Measurements from ENCODE around the gene SMIM20. TPM values are rescaled to one million over a fixed set of nuclear protein-coding genes. Genes with fewer than 3 reads are reported as not detected.

SMIM20 gene
- polyA plus RNA-seq, 1 donor from 2014 or later, result 19.1 TPM

DNA sequence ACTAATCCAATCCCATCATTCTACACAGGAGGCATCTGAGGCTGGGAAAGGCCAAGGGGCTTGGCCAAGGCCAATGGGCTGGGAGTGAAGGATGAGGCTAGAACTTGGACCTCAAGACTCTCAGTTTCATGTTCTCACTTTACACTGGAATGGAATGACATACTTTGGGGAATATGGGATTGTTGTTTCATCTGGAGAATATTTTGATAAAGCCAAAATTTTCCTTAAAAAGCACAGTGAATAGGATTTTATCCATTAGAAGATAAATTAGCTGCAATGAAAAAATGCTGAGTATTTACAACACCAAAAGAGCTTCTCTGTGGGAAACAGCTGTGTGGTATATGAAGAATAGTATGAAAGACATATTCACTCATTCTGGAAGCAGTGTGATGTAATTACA, 29.3 kb downstream of the SMIM20 start:
- H3K27ac ChIP-seq (ENCODE audit: low read length), result no peak overlapping the region
- no peaks in the 10 kb centered on the region for H3K9me3 ChIP-seq (ENCODE audit: low read length)
- no peak overlapping the region for H3K4me3 ChIP-seq (ENCODE audit: low read length)
- no peak overlapping the region for H3K9ac ChIP-seq (ENCODE audit: low read length)
- H3K27me3 ChIP-seq (ENCODE audit: insufficient read depth, low read depth, low read length), result no peaks in the 10 kb centered on the region
- H3K9me2 ChIP-seq (ENCODE audit: insufficient read depth, low read length), result no peaks in the 10 kb centered on the region
- H3K4me2 ChIP-seq (ENCODE audit: low read length), result no peak overlapping the region
- no peaks in the 10 kb centered on the region for H3K79me2 ChIP-seq (replicated peaks; ENCODE audit: insufficient read depth, low read length)
- H3F3A ChIP-seq (ENCODE audit: insufficient read depth, low read length, poor library complexity, severe bottlenecking), result no peaks in the 10 kb centered on the region
- no peak overlapping the region for H2AFZ ChIP-seq (ENCODE audit: low read depth, low read length)
- no peaks in the 10 kb centered on the region for H3K36me3 ChIP-seq (ENCODE audit: insufficient read depth, low read length)
- TF ChIP-seq EP300 (conservative IDR thresholded peaks at IDR 0.05; ENCODE audit: poor library complexity, severe bottlenecking), result no peak
- H4K20me1 ChIP-seq (ENCODE audit: insufficient read depth), result no peaks in the 10 kb centered on the region

DNA sequence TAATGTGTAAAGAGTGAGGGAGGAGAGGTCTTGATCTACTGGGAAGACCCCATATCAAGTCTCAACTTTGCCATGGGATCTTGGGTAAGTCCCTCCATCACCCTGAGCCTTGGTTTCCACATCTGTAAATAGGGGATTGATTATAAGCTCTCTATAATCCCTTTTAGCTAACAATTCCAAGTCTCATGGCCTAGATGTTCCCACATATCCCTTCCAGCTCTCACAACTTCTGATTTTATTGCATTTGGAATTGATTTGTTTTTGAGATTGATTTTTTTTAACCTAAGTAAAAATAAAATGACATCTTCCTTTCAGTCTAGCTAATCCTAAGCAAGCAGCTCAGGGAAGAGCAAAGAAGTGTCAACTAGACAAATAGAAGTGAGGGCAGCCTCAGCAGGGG, 29.8 kb downstream of the SMIM20 start:
- Histone ChIP-seq H3K4me2 (ENCODE audit: low read length) (no peak overlapping the region), H3K36me3 (ENCODE audit: insufficient read depth, low read length) (no peaks in the 10 kb centered on the region), H3K9ac (ENCODE audit: low read length) (no peak overlapping the region), H3F3A (ENCODE audit: insufficient read depth, low read length, poor library complexity, severe bottlenecking) (no peaks in the 10 kb centered on the region), H4K20me1 (ENCODE audit: insufficient read depth) (no peaks in the 10 kb centered on the region), H3K27ac (ENCODE audit: low read length) (no peak overlapping the region), H3K4me3 (ENCODE audit: low read length) (no peak overlapping the region), H3K9me3 (ENCODE audit: low read length) (no peaks in the 10 kb centered on the region), H3K27me3 (ENCODE audit: insufficient read depth, low read depth, low read length) (no peaks in the 10 kb centered on the region), H3K79me2 (replicated peaks; ENCODE audit: insufficient read depth, low read length) (no peaks in the 10 kb centered on the region), H3K9me2 (ENCODE audit: insufficient read depth, low read length) (no peaks in the 10 kb centered on the region), H2AFZ (ENCODE audit: low read depth, low read length) (no peak overlapping the region)
- TF ChIP-seq EP300 (conservative IDR thresholded peaks at IDR 0.05; ENCODE audit: poor library complexity, severe bottlenecking), result peak; percentile 18
- TF ChIP-seq, protein P1, sequence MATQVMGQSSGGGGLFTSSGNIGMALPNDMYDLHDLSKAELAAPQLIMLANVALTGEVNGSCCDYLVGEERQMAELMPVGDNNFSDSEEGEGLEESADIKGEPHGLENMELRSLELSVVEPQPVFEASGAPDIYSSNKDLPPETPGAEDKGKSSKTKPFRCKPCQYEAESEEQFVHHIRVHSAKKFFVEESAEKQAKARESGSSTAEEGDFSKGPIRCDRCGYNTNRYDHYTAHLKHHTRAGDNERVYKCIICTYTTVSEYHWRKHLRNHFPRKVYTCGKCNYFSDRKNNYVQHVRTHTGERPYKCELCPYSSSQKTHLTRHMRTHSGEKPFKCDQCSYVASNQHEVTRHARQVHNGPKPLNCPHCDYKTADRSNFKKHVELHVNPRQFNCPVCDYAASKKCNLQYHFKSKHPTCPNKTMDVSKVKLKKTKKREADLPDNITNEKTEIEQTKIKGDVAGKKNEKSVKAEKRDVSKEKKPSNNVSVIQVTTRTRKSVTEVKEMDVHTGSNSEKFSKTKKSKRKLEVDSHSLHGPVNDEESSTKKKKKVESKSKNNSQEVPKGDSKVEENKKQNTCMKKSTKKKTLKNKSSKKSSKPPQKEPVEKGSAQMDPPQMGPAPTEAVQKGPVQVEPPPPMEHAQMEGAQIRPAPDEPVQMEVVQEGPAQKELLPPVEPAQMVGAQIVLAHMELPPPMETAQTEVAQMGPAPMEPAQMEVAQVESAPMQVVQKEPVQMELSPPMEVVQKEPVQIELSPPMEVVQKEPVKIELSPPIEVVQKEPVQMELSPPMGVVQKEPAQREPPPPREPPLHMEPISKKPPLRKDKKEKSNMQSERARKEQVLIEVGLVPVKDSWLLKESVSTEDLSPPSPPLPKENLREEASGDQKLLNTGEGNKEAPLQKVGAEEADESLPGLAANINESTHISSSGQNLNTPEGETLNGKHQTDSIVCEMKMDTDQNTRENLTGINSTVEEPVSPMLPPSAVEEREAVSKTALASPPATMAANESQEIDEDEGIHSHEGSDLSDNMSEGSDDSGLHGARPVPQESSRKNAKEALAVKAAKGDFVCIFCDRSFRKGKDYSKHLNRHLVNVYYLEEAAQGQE (IDR thresholded peaks at IDR 0.05; ENCODE audit: borderline replicate concordance), result no peak

DNA sequence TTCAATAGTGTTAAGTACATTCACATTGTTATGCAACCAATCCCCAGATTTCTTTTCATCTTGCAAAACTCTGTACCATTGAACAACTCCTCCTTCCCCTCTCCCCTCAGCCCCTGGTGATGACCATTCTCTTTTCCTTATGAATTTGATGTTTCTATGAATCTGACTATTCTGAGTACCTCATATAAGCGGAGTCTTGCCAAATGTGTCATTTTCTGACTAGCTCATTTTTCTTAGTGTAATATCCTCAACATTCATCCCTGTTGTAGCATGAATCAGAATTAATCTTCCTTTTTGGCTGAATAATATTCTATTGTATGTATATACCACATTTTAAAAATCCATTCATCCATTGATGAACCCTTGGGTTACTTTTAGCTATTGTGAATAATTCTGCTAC, 34.0 kb downstream of the SMIM20 start:
- no peak for TF ChIP-seq MXI1 (conservative IDR thresholded peaks at IDR 0.05; ENCODE audit: poor library complexity, severe bottlenecking)
- TF ChIP-seq, protein P2, sequence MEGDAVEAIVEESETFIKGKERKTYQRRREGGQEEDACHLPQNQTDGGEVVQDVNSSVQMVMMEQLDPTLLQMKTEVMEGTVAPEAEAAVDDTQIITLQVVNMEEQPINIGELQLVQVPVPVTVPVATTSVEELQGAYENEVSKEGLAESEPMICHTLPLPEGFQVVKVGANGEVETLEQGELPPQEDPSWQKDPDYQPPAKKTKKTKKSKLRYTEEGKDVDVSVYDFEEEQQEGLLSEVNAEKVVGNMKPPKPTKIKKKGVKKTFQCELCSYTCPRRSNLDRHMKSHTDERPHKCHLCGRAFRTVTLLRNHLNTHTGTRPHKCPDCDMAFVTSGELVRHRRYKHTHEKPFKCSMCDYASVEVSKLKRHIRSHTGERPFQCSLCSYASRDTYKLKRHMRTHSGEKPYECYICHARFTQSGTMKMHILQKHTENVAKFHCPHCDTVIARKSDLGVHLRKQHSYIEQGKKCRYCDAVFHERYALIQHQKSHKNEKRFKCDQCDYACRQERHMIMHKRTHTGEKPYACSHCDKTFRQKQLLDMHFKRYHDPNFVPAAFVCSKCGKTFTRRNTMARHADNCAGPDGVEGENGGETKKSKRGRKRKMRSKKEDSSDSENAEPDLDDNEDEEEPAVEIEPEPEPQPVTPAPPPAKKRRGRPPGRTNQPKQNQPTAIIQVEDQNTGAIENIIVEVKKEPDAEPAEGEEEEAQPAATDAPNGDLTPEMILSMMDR (IDR thresholded peaks at IDR 0.05; ENCODE audit: poor library complexity, severe bottlenecking), result no peak
- TF ChIP-seq, protein P1 (IDR thresholded peaks at IDR 0.05; ENCODE audit: borderline replicate concordance), result no peak
- TF ChIP-seq EP300 (conservative IDR thresholded peaks at IDR 0.05; ENCODE audit: poor library complexity, severe bottlenecking), result no peak
- TF ChIP-seq POLR2AphosphoS5 (IDR thresholded peaks at IDR 0.05), result no peak
- no peak for TF ChIP-seq TAF1 (IDR thresholded peaks at IDR 0.05; ENCODE audit: low read depth)
- TF ChIP-seq EZH2 (IDR thresholded peaks at IDR 0.05; ENCODE audit: borderline replicate concordance, insufficient read depth, low read length, poor library complexity, severe bottlenecking), result no peak
- no peak for TF ChIP-seq SMC3 (conservative IDR thresholded peaks at IDR 0.05; ENCODE audit: poor library complexity)
- TF ChIP-seq RAD21 (conservative IDR thresholded peaks at IDR 0.05), result no peak

More for the DNA sequence above, 34.0 kb downstream of the SMIM20 start:
- H2AFZ ChIP-seq (ENCODE audit: low read depth, low read length), result no peak overlapping the region
- H4K20me1 ChIP-seq (ENCODE audit: insufficient read depth), result no peaks in the 10 kb centered on the region
- no peaks in the 10 kb centered on the region for H3K79me2 ChIP-seq (replicated peaks; ENCODE audit: insufficient read depth, low read length)
- H3K9me2 ChIP-seq (ENCODE audit: insufficient read depth, low read length), result no peaks in the 10 kb centered on the region
- H3K27me3 ChIP-seq (ENCODE audit: insufficient read depth, low read depth, low read length), result no peaks in the 10 kb centered on the region
- H3K27ac ChIP-seq (ENCODE audit: low read length), result no peak overlapping the region
- no peaks in the 10 kb centered on the region for H3K9me3 ChIP-seq (ENCODE audit: low read length)
- H3K36me3 ChIP-seq (ENCODE audit: insufficient read depth, low read length), result no peaks in the 10 kb centered on the region
- no peak overlapping the region for H3K4me3 ChIP-seq (ENCODE audit: low read length)
- no peaks in the 10 kb centered on the region for H3F3A ChIP-seq (ENCODE audit: insufficient read depth, low read length, poor library complexity, severe bottlenecking)
- no peak overlapping the region for H3K4me2 ChIP-seq (ENCODE audit: low read length)
- no peak overlapping the region for H3K9ac ChIP-seq (ENCODE audit: low read length)
